ENCODE data around the gene KIAA1217.

The KIAA1217 gene

GRCh38 chr10:24370877-24371276 lies 161.9 kb downstream of the KIAA1217 start:
- no peak for TF ChIP-seq ZFX (IDR thresholded peaks at IDR 0.05)
- TF ChIP-seq CTCF (conservative IDR thresholded peaks at IDR 0.05) = no peak
- no peak overlapping the region for H3K27ac ChIP-seq

DNA sequence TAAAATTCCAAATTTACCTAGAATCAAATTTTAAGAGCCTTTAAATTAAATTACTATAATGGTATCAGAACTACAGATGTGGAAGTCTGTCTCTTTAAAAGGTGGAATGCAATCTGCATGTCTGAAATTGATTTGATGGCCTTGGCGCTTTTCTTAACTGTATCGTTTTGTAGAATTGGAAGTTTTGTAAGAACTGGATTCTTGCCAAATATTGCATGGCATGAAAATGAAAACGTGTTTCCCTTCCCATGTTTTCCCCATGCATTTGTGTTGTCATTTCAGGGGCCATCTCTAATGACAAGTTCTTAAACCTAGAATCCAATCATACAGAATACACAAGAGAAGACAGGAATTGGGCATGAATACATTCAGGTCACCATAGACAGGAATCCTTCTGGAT lies 162.5 kb downstream of the KIAA1217 start:
- no peak overlapping the region for H3K27ac ChIP-seq
- TF ChIP-seq ZFX (IDR thresholded peaks at IDR 0.05) = no peak
- no peak for TF ChIP-seq CTCF (conservative IDR thresholded peaks at IDR 0.05)

DNA sequence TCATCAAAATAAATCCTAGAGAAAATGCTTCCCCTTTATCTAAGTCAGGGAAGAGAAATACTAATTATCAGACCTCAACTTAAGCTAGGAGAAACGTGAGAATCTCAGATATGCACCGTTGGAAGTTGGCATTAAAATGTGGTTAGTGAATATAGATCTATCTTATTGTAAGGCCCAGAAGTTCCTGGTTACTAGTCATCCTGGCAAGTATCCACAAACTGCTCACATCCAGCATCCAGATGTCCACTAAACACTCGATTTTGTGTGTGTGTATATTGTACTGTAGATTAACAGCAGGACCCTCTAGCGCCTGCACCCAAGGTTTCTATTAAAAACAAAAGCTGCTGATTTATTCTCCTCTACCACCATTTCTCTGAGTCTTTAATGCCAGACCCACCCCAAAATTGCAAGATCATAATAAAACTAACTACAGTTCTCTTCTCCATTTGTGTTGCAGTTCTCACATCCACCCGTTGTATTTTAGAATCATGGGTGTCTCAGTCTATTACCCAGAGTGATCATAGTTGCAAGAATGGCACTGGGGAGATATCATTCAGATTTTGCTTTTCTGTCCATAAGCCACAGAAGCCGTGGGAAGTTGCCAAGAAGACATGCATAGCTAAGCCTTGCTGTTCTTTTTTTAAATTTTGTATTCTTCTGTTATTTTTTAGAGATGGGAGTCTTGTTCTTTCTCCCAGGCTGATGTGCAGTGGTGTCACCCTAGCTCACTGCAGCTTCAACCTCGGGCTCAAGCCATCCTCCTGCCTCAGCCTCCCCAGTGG lies 165.4 kb downstream of the KIAA1217 start:
- no peak for TF ChIP-seq CTCF (conservative IDR thresholded peaks at IDR 0.05)
- no peak for TF ChIP-seq ZFX (IDR thresholded peaks at IDR 0.05)
- no peak overlapping the region for H3K27ac ChIP-seq

GRCh38 chr10:24375510-24375909 lies 166.6 kb downstream of the KIAA1217 start:
- no peak overlapping the region for H3K27ac ChIP-seq
- TF ChIP-seq ZFX (IDR thresholded peaks at IDR 0.05) (no peak), CTCF (conservative IDR thresholded peaks at IDR 0.05) (no peak)

DNA sequence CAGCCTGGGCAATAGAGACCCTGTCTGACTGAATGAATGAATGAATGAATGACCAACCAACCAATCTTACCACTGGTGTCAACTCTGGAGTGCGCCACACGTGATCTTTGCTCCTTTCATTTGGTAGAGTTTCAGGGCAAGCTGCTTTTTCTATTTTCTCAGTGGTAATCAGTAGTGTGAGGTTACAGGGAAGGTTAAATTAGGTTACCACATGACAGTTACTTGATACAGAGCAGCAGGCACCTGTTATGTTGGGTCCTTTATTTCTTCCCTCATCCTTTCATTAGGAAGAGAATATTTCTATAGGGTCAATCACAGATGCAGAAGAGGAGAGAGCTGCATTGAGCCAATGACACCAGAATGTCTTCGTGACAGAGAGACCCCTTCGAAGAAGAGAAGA lies 167.8 kb downstream of the KIAA1217 start:
- TF ChIP-seq ZFX (IDR thresholded peaks at IDR 0.05) (no peak), CTCF (conservative IDR thresholded peaks at IDR 0.05) (no peak)

DNA sequence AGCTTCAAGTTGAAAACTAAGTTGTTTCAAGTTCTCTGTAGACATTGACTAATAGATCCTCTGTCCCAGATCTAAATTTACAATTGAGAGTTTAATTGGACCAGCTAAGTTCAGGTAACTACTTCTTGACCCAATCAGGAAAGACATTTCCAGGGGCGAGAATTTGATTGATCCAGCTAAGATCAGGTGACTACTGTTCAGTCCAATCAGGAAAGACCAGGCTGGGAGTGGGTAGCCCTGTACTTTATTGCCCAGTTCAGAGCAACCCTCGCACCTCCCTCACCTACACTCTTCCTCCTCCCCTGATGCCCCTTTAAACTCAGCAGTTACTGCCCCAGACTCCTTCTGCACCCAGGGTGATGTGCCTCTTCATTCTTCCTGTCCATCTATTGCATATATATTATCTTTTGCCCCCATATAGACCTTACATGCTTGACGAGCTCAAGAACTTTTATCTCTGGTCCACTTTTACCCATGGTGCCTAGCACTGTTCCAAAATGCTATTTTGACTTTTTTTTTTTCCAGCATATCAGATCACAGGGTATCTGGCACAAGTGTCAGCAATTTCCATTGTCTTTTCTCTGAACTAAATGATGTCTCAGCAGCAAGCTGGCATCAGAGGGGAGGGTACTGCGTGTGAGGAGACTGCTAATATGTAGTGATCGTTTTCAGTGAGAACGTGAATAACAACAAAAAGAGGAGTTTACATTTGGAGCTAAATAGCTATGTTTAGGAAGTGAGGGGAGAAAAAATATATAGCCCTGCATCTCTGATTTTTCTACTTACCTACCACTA lies 169.4 kb downstream of the KIAA1217 start:
- H3K27ac ChIP-seq = no peak overlapping the region

More for the DNA sequence above, 167.8 kb downstream of the KIAA1217 start:
- H3K27ac ChIP-seq = no peak overlapping the region

More for the DNA sequence above, 169.4 kb downstream of the KIAA1217 start:
- TF ChIP-seq ZFX (IDR thresholded peaks at IDR 0.05) (no peak), CTCF (conservative IDR thresholded peaks at IDR 0.05) (no peak)
